Femur (tissue), 1 donor: ENCODE results near the gene PSMB9.
A peak's percentile ranks its signal among the peaks of the same experiment; 100 is the strongest.
"Not testable (repeated sequence)": the region's sequence is repeated elsewhere in the genome, so short reads cannot be mapped to it uniquely, and the experiment has no call there.

Source experiments
- DNase-seq: peaks from one replicate; pipeline ENCODE4 v3.0.0-alpha.2; 2017

The PSMB9 gene

DNA sequence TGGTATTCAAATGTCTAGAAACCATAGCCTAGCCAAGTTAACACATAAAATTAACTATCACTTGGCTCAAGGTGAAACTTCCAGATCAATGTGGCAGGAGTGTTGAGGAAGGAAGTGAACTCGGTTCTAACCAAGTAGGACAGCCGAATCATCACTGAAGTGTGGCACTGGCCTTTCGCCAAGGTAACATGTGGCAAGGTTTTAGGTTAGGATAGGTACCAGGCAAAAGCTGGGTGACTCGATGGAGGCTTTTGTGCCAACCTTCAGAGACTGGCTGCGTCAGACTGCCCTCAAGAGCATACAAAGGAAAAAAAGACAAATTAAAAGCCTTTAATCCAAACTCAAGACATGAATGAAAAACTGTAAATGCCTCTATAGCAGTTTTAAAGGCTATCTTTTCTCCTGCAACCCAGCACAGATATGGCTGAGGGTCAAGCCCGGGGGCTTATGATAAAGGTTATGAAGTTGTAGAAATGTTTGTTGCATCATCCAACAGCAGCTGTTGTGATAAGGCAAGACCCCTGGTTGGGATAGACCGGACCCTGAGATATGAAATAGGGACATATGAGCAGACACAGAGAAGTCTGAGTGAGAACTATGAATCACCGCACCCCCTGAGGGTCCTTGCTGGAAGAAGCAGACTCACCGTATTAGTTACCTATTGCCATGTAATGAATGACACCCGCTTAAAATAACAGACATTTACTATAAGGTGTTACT is 11.9 kb downstream of the PSMB9 start:
- DNase-seq = no peak

GRCh38 chr6:32867022-32867477 is 13.1 kb downstream of the PSMB9 start:
- no peak for DNase-seq

- no peak for DNase-seq
These were observed 13.7 kb downstream of the PSMB9 start for GRCh38 chr6:32867554-32868256.

DNA sequence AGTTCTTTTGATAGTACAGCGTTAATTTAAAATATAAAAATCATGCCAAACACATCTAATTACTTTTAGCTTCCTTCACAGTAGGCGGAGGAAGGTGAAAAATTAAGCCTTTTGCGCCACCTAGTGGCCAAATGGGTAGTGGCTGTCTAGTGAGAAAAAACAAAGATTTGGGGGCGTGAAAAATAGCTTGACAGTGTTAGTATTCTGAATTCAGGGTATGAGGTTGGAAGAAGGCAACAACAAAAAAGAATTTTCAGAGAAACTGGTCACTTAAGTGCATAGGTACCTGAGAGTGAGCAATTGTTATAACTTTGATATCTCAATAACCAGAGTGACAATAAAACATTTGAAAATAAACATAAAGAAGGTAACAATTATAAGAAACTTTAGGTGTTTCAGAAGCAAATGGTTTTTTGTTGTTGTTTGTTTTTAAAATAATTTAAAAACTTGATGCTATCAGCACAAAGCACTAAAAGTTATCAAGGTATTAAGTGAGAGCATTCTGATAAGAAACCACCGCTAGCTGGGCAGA is 14.3 kb downstream of the PSMB9 start:
- peak; percentile 85 for DNase-seq

GRCh38 chr6:32873947-32874346 is 20.0 kb downstream of the PSMB9 start:
- DNase-seq = not testable (repeated sequence)

GRCh38 chr6:32876603-32877002 is 22.6 kb downstream of the PSMB9 start:
- DNase-seq = no peak

DNA sequence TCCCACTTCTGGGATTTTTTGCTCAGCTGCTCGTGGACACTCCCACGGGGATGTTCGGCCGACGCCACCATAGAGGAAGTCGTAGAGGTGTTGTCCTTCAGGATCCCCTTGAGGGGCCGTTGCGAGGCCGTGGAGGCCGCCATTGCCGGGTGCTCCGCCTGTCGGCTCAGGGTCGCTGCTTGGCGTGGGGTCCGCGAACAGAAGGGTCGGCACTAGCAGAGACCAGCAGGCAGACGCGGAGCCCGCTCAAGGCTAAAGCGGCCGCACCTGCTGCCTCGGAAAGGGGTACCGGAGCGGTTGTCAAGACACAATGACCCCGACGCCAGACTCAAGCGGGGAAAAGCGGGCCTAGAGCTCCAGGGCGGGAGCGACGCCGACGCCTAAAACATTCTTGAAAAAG is 25.7 kb downstream of the PSMB9 start:
- no peak for DNase-seq

DNA sequence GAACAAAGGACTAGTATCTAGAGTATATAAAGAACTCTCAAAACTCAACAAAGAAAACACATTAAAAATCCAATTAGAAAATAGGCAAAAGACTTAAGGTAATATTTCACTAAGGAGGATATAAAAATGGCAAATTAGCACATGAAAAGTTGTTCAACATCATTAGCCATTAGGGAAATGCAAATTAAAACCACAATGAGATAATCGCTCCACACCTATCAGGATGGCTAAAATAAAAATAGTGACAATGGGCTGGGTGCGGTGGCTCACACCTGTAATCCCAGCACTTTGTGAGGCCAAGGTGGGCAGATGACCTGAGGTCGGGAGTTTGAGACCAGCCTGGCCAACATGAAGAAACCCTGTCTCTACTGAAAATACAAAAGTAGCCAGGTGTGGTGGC is 27.0 kb downstream of the PSMB9 start:
- not testable (repeated sequence) for DNase-seq

GRCh38 chr6:32882879-32883250 is 28.9 kb downstream of the PSMB9 start:
- no peak for DNase-seq

GRCh38 chr6:32883789-32884188 is 29.8 kb downstream of the PSMB9 start:
- DNase-seq = no peak

DNA sequence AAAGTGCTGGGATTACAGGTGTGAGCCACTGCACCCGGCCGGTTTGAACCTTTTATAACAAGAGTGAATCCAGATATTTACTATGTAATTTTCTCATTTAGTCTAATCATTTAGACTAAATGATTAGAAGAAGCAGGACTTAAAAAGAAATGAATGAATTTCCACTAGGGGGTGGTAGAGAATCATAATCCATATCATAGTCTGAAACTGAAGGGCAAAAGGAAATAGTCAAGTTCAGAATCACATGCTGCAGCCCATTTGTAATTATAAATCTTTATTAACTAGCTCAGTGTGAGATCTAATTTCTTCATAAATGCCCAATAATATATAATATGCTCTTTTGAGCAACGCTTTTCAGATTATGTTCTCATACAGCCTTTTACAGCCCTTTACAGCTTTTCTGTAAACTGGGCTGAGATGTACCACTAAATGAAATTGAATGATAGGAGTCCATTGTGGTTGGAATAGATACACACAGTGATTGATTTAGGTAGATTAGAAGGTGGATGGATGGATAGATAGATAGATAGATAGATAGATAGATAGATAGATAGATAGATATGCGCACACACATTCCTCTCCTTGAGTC is 31.8 kb downstream of the PSMB9 start:
- DNase-seq = no peak

GRCh38 chr6:32886681-32887383 is 32.8 kb downstream of the PSMB9 start:
- DNase-seq = no peak

DNA sequence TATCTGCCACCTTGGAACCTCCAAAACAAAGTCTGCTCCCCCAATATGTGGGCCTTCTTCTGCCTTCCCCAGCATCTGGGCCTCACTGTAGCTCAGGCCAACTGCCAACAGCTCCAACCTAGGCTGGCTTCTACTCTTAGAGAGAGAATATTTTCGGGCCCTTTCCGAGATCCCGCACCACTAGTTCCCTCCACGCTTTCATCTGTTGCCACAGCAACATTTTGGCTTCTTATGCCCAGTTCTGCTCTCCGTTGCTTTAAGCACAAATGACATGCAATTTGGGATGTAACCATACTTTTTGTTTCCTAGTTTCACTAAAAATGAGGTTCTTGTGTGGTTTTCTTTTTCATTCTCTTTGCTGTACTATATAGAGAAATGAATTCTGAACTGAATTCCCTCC is 33.6 kb downstream of the PSMB9 start:
- peak; percentile 33 for DNase-seq

GRCh38 chr6:32888576-32888975 is 34.6 kb downstream of the PSMB9 start:
- DNase-seq = no peak

DNA sequence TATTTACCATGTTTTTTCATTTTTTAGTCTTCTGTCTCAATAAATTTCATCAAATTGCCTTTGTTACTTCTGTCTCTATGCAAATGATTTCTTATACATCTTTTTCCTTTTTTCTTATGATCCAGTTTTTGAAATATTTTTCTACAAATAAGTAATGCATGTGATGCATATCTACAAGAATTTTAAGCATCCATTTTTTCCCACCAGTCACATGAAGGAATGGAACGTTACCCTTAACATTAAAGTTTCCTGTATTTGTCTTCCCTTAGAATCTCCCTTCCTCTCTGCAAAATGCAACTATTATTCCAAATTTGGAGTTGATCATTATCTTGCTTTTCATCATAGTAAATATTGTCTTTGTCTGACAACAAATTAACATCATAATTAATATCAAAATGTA is 35.5 kb downstream of the PSMB9 start:
- no peak for DNase-seq

GRCh38 chr6:32890831-32891230 is 36.8 kb downstream of the PSMB9 start:
- DNase-seq = no peak

DNA sequence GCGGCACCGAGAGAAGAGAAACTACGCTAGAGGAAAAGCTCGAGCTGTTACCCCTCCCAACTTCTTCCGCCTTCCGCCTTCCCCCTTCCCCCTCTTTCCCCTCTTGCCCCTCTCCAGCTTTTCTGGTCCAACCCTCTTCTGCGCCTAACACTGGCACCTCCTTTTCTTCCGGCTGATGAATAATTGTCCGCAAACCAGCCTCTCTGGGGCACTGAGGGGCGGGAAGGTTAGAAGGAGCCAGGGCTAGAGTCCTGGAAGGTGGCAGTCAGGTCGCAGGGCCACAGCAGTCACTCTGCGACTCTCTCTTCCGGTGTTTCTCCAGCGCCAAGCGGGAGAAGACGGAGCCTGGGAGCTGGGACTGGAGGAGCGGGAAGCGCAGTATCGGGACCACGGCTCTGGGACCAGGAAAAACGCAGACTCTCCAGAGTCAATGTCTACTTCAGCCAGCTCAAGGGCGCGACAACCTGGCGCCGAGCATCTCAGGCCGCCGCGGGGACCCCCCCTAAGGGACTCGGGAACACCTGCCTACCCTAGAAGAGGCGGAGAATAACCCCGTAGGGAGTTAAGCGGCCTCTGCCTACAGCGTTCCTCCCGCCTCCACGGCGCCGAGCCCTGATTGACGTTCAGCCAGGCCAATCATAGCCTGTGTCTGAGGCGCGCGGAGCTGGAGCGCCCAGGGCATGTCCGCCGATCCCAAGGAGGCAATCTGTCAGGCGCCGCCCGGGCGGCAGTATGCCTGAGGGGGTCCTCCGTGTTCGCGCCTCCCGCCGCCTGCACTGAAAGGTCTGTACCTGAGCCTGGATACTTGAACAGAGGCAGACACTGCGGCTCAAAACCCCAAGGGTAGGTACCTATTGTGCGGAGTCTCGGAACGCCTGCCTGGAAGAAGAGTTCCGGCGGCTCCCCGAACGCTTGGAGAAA is 40.4 kb downstream of the PSMB9 start:
- DNase-seq = peak; percentile 96

DNA sequence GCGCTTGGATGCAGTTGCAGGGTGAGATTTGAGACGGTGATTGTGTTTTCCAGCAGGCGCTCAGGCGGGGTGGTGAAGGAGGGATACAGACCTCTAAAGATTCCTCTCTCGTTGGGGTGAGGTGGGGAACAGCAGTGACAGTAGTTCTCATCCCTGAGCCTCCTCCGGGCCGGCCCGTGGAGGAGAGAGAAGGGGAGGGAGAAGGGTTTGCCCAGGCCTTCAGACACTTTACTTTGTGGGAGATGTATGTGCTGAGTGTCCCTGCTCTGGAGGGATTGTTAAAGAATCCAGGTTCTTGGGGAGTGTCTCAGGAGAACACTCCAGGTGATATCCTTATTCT is 41.0 kb downstream of the PSMB9 start:
- no peak for DNase-seq

DNA sequence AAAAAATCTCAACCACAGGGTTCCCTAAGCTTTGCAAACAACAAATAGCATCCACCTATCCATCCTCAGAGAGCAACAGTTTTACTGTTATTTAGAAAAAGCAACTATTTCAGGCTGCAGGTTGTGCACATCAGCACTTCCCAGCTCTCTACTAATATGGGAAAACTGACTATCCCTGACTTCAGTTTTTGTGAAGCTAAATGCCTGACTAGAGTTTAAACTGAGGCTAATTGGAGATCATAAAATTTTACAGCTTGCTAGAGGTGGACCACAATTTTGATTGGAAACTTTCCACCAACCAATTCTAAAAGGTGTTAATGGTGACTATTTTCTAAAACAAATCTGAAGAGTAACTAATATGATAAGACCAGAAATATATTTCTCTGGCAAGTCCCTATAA is 50.0 kb downstream of the PSMB9 start:
- DNase-seq = no peak

- DNase-seq = no peak
These were observed 51.1 kb downstream of the PSMB9 start for GRCh38 chr6:32905078-32905477.

GRCh38 chr6:32906539-32906938 is 52.5 kb downstream of the PSMB9 start:
- no peak for DNase-seq

DNA sequence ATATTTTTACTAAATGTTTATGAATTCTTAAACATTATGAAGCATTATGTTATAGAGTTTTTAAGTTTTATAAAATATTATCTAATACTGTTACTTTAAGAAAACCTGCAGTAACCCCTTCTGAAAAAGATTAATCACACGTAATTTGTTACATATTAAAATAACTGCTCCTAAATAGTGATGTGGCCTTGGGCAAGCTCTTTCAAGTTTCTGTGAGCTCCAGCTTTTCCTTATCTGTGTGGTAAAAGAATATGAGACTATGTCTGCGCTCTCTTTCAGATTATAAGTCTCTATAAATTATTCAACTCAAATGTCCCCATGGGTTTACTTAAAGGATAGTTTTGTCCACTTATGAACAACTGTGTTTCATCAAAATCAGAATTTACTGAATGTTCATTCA is 54.9 kb downstream of the PSMB9 start:
- DNase-seq = no peak
